ENCODE measurements around the gene SEPTIN3. TPM values are rescaled to one million over a fixed set of nuclear protein-coding genes. Genes with fewer than 3 reads are reported as not detected.

SEPTIN3 gene
- total and polyA plus RNA-seq, 2 of the 8 experiments (the other 6 are each of a cell fraction or from before 2014, with no cell fraction given) = 38.9 to 52.9 TPM

DNA sequence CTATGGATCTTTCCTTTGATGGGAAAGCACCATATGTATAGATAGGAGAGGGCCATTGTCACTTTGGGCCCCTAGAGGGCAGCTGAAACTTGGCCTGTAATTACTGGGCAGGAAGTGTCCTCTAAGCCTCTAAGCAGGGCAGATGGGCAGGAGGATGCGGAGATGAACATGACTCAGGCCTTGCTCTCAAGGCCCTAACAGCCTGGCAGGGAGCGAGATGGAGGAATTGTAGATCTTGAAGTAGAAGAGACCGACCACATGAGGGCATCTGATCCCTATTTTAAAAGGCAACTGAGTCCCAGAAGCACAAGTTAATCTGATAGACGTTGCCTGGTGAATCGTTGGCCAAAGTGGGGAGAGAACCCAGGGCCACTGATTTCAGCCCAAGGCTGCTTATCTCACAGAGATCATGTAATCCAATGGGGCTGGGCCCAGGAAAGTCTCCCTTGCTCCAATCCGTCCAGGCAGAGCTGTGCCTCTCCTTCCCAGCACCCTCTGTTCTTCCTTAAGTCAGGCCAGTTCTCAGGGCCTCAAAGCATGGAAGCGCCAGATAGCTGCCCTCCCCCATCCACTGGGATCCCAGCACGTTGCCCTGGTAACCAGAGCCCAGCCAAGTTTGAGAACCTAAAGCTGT lies 2.5 kb upstream of the SEPTIN3 start (continued):
- peak; percentile 51 for TF ChIP-seq ASH2L (IDR thresholded peaks at IDR 0.05; ENCODE audit: low read length)
- TF ChIP-seq JUN (IDR thresholded peaks at IDR 0.05; ENCODE audit: low read depth, low read length) = no peak
